ENCODE results near the gene COP1. TPM values are rescaled to one million over a fixed set of nuclear protein-coding genes. Genes with fewer than 3 reads are reported as not detected.

Gene COP1
- total and polyA plus RNA-seq, 2 donors (not counting 3 experiments of a cell fraction or from before 2014, with no cell fraction given): 16.5 to 40.9 TPM

- Histone ChIP-seq H3K4me3 (replicated peaks in 1 of 3; ENCODE audit: insufficient read depth in 1 of 3, low read depth in 1 of 3, low read length in 3 of 3) (no peak overlapping the region), H3K4me1 (ENCODE audit: control insufficient read depth, extremely low read depth, insufficient read depth, low read length) (no peaks in the 10 kb centered on the region), H3K36me3 (ENCODE audit: control insufficient read depth in 2 of 2, extremely low read depth in 1 of 2, insufficient read depth in 2 of 2, low read length in 2 of 2) (peaks cover 0 to 1% of the 10 kb centered on the region in 2 experiments), H4K20me1 (replicated peaks; ENCODE audit: control insufficient read depth, extremely low read depth, insufficient read depth, low read length) (no peaks in the 10 kb centered on the region), H3K27me3 (ENCODE audit: control insufficient read depth in 2 of 2, insufficient read depth in 2 of 2, low read length in 2 of 2) (no peaks in the 10 kb centered on the region), H3K27ac (ENCODE audit: insufficient read depth, low read depth, low read length) (no peak overlapping the region), H2AFZ (ENCODE audit: low read depth, low read length) (no peak overlapping the region), H3K9me1 (replicated peaks; ENCODE audit: control insufficient read depth, extremely low read depth, insufficient read depth, low read length) (no peaks in the 10 kb centered on the region), H3K4me2 (ENCODE audit: insufficient read depth, low read length) (no peak overlapping the region), H3K9ac (replicated peaks; ENCODE audit: extremely low read depth, insufficient read depth, low read length) (no peak overlapping the region), H3K9me3 (replicated peaks; ENCODE audit: control insufficient read depth, insufficient read depth, low read length) (no peaks in the 10 kb centered on the region), H3K79me2 (ENCODE audit: control insufficient read depth, insufficient read depth, low read length) (no peaks in the 10 kb centered on the region)
- BruUV-seq (replicated peaks): no TSS peak
- CTCF ChIA-PET: interaction anchor here (0.9 kb wide), 1 partner anchor 9 kb away, joined by 3 read pairs; no protein-coding TSS in a partner anchor
- FAIRE-seq: no peak
- intact Hi-C loops (cut with micrococcal nuclease) (no loop called here), dilution Hi-C loops (cut with MboI; ENCODE audit: extremely low pct_ligation_motif_present, low sequenced_read_pairs) (no loop called here)
- TF ChIP-seq CTCF (IDR thresholded peaks at IDR 0.05; ENCODE audit: extremely low read depth in 1 of 2, insufficient read depth in 1 of 2, low read depth in 1 of 2, low read length in 2 of 2) (no peak), EZH2 (IDR thresholded peaks at IDR 0.05; ENCODE audit: borderline replicate concordance, low read depth, low read length, severe bottlenecking) (no peak), JUN (IDR thresholded peaks at IDR 0.05; ENCODE audit: borderline replicate concordance, insufficient read depth, insufficient read length, low read depth) (no peak), GATA2 (IDR thresholded peaks at IDR 0.05; ENCODE audit: insufficient read depth, insufficient read length, low read depth, low read length) (no peak), MAX (IDR thresholded peaks at IDR 0.05; ENCODE audit: insufficient read depth, insufficient read length) (no peak), MYC (IDR thresholded peaks at IDR 0.05; ENCODE audit: low read depth, low read length) (no peak), POLR2AphosphoS5 (IDR thresholded peaks at IDR 0.05; ENCODE audit: insufficient read depth, low read depth, low read length) (no peak), FOS (IDR thresholded peaks at IDR 0.05; ENCODE audit: borderline replicate concordance, insufficient read depth, low read length) (no peak), POLR2A (IDR thresholded peaks at IDR 0.05; ENCODE audit: low read depth, low read length) (no peak)
- DNase-seq (ENCODE audit: low read depth, low spot score): no peak
- POLR2A ChIA-PET: no interaction called here
Observed at GRCh38 chr1:175914115-175914514, 293.0 kb downstream of the COP1 start.

Data from endothelial cell of umbilical vein (primary cell).